ENCODE data around the gene MX1. TPM values are rescaled to one million over a fixed set of nuclear protein-coding genes. Genes with fewer than 3 reads are reported as not detected.

The MX1 gene
- total RNA-seq, 2 experiments from 2014 or later: 39.4 to 40.0 TPM

DNA sequence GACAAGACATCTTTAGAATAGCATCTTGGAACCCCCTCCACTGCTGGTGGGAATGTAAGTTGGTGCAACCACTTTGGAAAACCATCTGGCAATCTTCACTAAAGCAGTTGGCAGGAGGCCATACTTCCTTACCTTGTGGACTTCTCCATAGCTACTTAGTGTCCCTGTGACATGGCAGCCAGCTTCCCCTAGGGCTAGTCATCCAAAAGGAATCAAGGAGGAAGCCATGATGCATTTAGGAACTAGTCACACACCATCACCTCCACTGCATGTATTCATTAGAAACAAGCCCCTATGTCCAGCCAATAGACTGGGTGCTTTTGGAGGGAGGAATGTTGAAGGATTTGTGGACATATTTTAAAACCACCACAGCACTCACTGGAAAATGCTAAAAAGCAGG, 44.3 kb upstream of the MX1 start:
- Mint-ChIP-seq H3K27me3 (no peaks in the 10 kb centered on the region), H3K36me3 (ENCODE audit: low read depth) (peaks cover 6% of the 10 kb centered on the region), H3K4me1 (ENCODE audit: low read depth) (no peaks in the 10 kb centered on the region), H3K4me3 (no peak overlapping the region), H3K27ac (no peak overlapping the region), H3K9me3 (no peaks in the 10 kb centered on the region)
- intact Hi-C loops (cut with micrococcal nuclease): no loop called here
- ATAC-seq: no peak
- POLR2A ChIA-PET: no interaction called here
- TF ChIP-seq, protein P1, sequence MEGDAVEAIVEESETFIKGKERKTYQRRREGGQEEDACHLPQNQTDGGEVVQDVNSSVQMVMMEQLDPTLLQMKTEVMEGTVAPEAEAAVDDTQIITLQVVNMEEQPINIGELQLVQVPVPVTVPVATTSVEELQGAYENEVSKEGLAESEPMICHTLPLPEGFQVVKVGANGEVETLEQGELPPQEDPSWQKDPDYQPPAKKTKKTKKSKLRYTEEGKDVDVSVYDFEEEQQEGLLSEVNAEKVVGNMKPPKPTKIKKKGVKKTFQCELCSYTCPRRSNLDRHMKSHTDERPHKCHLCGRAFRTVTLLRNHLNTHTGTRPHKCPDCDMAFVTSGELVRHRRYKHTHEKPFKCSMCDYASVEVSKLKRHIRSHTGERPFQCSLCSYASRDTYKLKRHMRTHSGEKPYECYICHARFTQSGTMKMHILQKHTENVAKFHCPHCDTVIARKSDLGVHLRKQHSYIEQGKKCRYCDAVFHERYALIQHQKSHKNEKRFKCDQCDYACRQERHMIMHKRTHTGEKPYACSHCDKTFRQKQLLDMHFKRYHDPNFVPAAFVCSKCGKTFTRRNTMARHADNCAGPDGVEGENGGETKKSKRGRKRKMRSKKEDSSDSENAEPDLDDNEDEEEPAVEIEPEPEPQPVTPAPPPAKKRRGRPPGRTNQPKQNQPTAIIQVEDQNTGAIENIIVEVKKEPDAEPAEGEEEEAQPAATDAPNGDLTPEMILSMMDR (IDR thresholded peaks at IDR 0.05): no peak
- CTCF ChIA-PET: interaction anchor here (1.3 kb wide), 1 partner anchor 98 kb away, joined by 3 read pairs; no protein-coding TSS in a partner anchor
- no peak for DNase-seq

DNA sequence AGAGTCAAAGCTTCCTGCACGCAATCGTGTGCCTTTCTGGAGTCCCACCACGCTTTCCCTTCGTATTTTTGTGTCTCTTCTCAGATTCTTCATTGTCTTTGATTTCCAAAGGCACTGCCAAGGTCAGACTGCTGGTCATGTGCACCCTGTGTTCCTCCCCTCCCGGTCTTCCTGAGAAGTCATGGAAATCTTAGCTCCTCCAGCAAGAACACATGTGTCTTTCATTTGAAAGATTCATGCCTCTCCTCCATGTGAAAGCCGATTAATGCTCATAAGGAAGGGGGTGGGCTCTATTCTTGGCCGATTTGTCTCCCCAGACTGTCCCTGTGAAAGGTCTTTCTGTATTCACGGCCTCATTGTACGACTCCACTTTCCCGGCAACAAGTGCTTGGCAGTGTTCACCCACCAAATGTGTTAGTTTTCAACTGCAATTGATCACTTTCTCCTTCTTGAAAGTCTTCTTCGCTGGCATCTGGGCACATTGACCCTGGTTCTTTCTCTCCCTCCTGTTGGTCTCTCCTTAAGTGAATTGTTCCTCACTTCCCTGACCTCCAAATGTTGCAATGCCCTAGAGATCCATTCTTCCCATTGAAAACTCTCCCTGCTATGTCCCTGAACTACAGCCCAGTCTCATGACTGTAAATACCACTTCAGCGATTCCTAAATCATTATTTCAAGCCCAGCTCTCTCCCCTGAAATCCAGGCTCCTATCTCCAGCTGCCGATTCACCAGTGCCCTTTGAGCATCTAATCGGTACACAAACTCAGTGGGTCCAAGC, 38.8 kb upstream of the MX1 start:
- Mint-ChIP-seq H3K27ac (no peak overlapping the region), H3K27me3 (no peaks in the 10 kb centered on the region), H3K36me3 (ENCODE audit: low read depth) (no peaks in the 10 kb centered on the region), H3K9me3 (no peaks in the 10 kb centered on the region), H3K4me3 (no peak overlapping the region), H3K4me1 (ENCODE audit: low read depth) (no peaks in the 10 kb centered on the region)
- TF ChIP-seq, protein P1 (IDR thresholded peaks at IDR 0.05): no peak
- ChIA-PET POLR2A (no interaction called here), CTCF (no interaction called here)
- ATAC-seq (no peak), DNase-seq (no peak)
- intact Hi-C loops (cut with micrococcal nuclease): no loop called here

DNA sequence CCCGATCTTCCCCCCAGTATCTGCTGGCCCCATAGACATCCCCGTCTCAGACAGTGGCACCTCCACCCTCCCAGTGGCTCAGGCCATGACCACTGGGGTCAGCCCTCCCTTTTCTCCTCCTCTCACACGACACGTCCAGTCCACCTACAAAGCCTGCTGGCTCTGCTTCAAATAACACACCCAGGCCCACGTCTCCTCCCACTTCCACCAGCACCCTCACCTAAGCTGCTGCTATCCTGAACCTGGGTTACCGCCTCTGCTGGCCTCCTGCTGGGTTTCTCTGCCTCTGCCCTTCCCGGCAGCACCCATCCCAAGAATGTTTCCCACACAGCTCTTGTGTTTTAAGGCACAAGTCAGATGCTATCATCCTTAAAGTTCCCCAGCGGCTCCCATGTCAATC, 38.2 kb upstream of the MX1 start:
- TF ChIP-seq, protein P1 (IDR thresholded peaks at IDR 0.05): no peak
- Mint-ChIP-seq H3K36me3 (ENCODE audit: low read depth) (no peaks in the 10 kb centered on the region), H3K4me1 (ENCODE audit: low read depth) (no peaks in the 10 kb centered on the region), H3K9me3 (no peaks in the 10 kb centered on the region), H3K4me3 (no peak overlapping the region), H3K27ac (no peak overlapping the region), H3K27me3 (no peaks in the 10 kb centered on the region)
- POLR2A ChIA-PET: interaction anchor here (0.5 kb wide), 1 partner anchor 10 kb away, joined by 3 read pairs; no protein-coding TSS in a partner anchor
- ATAC-seq: no peak
- DNase-seq: no peak
- CTCF ChIA-PET: no interaction called here
- intact Hi-C loops (cut with micrococcal nuclease): no loop called here

DNA sequence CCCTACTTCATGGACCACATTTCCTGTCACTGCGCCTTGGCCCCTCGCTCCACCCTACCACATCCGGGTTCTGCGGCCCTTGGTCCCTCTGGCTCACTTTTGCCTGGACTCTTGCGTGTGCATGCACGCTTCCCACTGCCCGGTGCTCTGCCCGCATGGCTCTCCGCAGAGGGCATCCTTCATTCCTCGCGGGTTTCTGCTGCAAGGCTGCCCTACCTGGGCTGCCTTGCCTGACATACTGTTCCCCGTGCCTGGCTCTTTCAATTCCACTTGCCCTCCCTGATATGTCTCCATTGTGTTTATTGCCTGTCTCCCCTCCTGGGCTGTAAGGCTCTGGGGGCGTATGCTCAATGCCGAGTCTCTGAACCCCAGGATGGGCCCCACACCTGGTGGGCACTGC, 37.8 kb upstream of the MX1 start:
- TF ChIP-seq, protein P1 (IDR thresholded peaks at IDR 0.05): no peak
- Mint-ChIP-seq H3K4me1 (ENCODE audit: low read depth) (no peaks in the 10 kb centered on the region), H3K9me3 (no peaks in the 10 kb centered on the region), H3K4me3 (no peak overlapping the region), H3K36me3 (ENCODE audit: low read depth) (no peaks in the 10 kb centered on the region), H3K27ac (no peak overlapping the region), H3K27me3 (no peaks in the 10 kb centered on the region)
- intact Hi-C loops (cut with micrococcal nuclease): no loop called here
- DNase-seq (no peak), ATAC-seq (no peak)
- CTCF ChIA-PET: interaction anchor here (1.2 kb wide), 1 partner anchor 105 kb away, joined by 3 read pairs; no protein-coding TSS in a partner anchor
- POLR2A ChIA-PET: interaction anchor here (0.5 kb wide), 1 partner anchor 9 kb away, joined by 3 read pairs; no protein-coding TSS in a partner anchor

DNA sequence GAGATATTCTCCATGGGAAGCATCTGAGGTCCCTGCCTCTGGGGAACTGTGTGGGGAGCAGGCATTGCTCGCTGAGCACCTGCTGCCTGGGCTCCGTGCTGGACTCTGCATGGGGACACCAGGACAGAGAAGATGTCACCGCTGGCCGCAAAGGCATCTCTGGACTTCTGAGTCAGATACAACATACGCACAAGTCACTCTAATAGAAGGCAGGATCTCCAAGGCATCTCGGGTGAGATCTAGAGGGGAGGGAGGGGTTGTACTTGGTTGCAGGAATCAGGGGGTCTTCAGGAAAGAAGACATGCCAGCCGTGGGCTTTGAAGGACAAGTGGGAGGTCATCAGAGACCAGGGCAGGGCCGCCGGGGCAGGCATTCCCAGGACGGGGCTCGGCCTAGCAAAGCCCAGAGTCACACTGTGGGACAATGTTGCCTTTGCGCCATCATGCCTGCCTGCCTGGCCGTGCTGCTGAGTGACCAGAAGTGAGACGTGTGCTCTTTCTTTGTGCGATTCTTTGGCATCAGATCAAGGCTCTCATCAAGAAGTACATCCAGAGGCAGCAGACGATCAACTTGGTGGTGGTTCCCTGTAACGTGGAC, 35.9 kb upstream of the MX1 start:
- Mint-ChIP-seq H3K36me3 (ENCODE audit: low read depth) (no peaks in the 10 kb centered on the region), H3K4me3 (no peak overlapping the region), H3K4me1 (ENCODE audit: low read depth) (no peaks in the 10 kb centered on the region), H3K27ac (no peak overlapping the region), H3K9me3 (no peaks in the 10 kb centered on the region), H3K27me3 (no peaks in the 10 kb centered on the region)
- ATAC-seq (no peak), DNase-seq (no peak)
- intact Hi-C loops (cut with micrococcal nuclease): no loop called here
- ChIA-PET POLR2A (no interaction called here), CTCF (no interaction called here)
- TF ChIP-seq, protein P1 (IDR thresholded peaks at IDR 0.05): no peak
